Retinal pigment epithelial cell (primary cell): Measurements from ENCODE around the gene AGBL4.

Experiments used
- DNase-seq: peaks from one replicate; pipeline ENCODE4 v3.0.0-alpha.2; 2010; ENCODE audit warnings: low read depth
- H3K4me3 ChIP-seq: 2 replicates; pipeline ENCODE4 v1.5.1; 2011; ENCODE audit warnings: mild to moderate bottlenecking, low read length, control low read depth, moderate library complexity
- TF ChIP-seq, protein P1 (sequence below): conservative IDR thresholded peaks from 2 replicates; pipeline ENCODE4 v1.5.1; 2011; ENCODE audit warnings: low read depth, low read length, control low read depth, inconsistent platforms

The AGBL4 gene

DNA sequence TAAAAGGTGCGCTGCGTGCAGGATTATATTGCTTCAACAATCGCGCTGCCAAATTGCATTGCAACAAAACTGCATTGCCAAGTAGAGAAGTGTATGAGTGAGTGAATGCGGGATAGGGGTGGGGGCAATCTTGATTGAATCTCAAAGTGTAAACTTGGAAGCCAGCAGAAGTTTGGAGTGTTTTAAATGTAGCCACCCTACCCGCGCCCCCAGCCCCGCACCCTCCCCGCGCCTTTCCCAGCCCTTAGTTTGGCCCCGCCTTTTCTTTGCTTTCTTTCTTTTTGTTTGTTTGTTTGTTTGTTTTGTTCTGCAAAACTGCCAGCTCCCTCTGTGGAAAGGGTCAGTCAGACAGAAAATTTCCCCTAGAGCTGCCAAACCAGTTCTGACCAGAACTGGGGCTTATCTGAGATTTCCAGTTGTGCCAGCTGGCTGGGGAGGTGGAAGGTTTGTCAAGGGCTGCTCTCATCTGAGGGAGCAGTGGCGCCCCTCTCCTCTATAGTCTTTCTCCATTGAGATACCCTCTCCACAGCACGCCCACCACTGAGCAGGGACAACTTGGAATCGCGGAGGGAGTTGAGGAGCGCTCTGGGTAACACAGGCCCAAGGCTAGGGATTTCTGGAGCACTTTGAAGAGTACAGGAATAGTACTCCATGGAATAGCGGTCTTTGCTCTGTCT is 1246.4 kb downstream of the AGBL4 start:
- TF ChIP-seq, protein P1, sequence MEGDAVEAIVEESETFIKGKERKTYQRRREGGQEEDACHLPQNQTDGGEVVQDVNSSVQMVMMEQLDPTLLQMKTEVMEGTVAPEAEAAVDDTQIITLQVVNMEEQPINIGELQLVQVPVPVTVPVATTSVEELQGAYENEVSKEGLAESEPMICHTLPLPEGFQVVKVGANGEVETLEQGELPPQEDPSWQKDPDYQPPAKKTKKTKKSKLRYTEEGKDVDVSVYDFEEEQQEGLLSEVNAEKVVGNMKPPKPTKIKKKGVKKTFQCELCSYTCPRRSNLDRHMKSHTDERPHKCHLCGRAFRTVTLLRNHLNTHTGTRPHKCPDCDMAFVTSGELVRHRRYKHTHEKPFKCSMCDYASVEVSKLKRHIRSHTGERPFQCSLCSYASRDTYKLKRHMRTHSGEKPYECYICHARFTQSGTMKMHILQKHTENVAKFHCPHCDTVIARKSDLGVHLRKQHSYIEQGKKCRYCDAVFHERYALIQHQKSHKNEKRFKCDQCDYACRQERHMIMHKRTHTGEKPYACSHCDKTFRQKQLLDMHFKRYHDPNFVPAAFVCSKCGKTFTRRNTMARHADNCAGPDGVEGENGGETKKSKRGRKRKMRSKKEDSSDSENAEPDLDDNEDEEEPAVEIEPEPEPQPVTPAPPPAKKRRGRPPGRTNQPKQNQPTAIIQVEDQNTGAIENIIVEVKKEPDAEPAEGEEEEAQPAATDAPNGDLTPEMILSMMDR, result no peak
- no peak for DNase-seq
- H3K4me3 ChIP-seq, result peak overlapping the region; percentile 73

DNA sequence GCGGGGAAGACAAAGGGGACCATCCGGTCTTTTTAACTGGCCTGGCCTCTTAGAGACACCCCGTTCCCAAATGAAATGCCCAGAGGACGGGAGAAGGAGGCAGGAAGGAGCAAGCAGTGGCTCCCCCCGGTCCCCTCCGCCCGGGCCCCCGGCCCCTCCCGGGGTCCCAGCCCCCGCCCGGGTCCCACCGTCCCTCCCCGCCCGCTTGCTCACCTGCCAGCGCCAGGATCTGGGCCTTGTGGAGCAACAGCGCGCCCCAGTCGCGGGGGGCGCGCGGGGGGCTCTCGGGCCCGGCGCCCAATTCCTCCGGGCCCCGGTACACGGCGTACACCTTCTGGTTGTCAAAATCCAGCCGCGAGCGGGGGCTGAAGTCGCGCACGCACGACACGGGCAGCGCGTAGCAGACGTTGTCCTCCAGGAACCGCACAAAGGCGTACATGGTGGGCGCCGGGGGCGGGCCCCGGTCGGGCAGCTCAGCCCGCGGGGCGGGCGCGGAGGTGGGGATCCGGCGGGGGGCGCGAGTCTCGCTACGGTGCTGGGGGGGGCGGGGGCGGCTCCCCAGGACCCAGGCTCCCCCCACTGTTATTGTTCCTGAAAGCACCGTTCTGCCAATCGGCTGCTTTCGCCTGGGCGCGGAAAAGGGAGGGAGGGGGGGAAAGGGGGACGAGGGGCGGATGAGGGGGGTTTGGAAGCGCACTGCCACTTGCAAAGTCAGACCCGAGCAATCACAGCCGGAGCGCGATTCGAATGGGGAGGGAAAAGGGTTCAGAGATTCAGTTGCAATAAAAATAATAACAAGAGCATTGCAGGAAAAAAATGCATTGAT is 1247.1 kb downstream of the AGBL4 start, which contains the start of gene BEND5:
Gene BEND5 (minus strand): TSS at position 499 of the 826 bp plus-strand sequence. CDS start 60 bp downstream, at position 439.
- TF ChIP-seq, protein P1, result no peak
- peak; percentile 19 for DNase-seq
- peak within 1 kb of the TSS; percentile 73 for H3K4me3 ChIP-seq

DNA sequence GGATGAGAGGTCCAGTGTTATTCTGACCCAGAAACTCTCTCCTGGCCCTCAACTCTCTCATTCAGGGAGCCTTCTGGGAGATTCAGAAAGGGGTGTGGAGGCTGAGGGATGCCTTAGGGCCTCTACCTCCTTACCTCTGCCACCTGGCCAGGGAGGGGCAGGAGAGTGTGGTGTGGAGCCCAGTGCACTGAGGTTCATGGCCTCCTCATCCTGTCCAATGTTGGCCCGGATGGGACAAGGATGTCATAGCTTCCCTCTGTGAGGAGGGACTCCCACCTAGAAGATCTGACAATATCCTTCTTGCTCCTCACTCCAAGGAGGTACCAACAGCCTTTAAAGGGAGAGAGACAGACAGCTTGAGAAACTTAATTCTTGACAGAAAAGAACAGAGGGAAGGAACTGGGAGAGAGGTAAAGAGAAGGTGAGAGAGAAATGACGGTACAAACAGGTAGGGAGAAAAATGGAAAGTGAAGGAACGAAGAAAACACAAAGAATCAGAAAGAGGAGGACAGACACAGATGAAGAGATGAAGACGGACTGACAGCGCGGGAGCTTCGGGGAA is 1247.8 kb downstream of the AGBL4 start:
- DNase-seq, result no peak
- TF ChIP-seq, protein P1, result no peak
- H3K4me3 ChIP-seq, result peak overlapping the region; percentile 73

DNA sequence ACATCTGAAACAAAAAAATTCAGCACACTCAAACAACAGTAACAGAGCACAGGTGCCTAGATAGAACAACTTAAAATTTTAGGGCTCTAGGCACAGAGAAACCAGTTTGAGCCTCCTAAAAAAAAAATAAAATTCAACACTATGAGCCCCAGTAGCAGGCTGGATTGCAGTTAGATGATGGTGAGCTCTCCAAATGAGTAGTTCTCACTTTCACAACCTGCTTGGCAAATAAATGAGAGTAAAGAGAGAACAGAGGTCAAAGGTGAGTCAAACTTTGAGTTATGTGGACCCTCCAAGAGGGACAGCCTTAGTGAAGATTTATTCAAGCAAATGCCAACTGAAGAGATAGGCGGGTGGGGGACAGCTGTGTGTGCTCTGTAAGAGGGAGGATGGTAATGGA is 1250.6 kb downstream of the AGBL4 start:
- TF ChIP-seq, protein P1, result no peak
- no peak overlapping the region for H3K4me3 ChIP-seq
- no peak for DNase-seq

DNA sequence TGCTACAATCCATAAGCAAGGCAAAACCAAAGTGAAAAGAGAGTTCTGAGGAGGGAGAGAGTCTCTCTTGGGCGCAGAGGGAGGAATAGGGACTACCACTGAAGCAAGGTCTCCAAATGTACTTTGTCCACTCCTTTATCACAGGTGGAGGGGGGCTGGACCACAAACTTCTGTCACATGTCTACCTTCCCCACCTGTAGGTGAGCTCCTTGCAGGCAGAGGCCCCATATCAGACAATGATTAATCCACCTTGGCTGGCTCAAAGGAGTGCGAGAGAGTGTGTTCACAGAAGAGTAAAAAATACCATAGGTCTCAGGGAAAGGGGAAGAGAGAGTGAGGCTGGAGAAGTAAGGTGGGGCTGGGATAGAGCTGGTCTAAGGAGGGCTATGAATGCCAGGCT is 1251.5 kb downstream of the AGBL4 start:
- TF ChIP-seq, protein P1, result no peak
- no peak for DNase-seq
- H3K4me3 ChIP-seq, result no peak overlapping the region

DNA sequence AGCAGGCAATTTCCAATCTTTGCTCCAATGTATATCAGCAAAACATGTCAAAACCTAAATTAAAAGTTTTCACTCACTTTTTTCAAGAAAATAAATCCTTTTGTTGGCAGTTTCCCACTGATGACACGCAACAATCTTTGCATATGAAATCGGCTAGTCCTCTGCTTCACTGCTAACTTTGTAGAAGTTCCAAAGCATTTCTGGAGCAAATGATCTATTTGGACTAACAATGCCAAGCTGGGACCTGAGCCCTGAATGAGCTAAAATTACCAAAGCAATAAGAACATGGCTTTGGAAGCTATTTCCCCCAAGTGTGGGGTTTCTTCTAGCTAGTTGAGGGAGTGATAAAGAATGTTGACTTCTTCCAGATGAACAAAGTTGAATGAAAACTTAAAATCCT is 1252.2 kb downstream of the AGBL4 start:
- DNase-seq, result no peak
- H3K4me3 ChIP-seq, result no peak overlapping the region
- TF ChIP-seq, protein P1, result no peak
